Progenitor cell of endocrine pancreas (in vitro differentiated cells): ENCODE measurements around the gene GCGR. TPM values are rescaled to one million over a fixed set of nuclear protein-coding genes. Genes with fewer than 3 reads are reported as not detected.

Experiments
- DNase-seq: peaks from one replicate; pipeline ENCODE4 v3.0.0; 2021; ENCODE audit warnings: low spot score; ENCODE audit not compliant: unreplicated experiment
- H3K27ac Mint-ChIP-seq: 2 replicates; pipeline ENCODE4 v1.8.0; 2021; ENCODE audit warnings: mild to moderate bottlenecking, moderate library complexity, mixed read lengths
- H3K27me3 Mint-ChIP-seq: 2 replicates; pipeline ENCODE4 v1.8.0; 2021; ENCODE audit warnings: mixed read lengths
- H3K36me3 Mint-ChIP-seq: 2 replicates; pipeline ENCODE4 v1.8.0; 2022; ENCODE audit warnings: mixed read lengths; ENCODE audit not compliant: insufficient read depth
- H3K4me1 Mint-ChIP-seq: 2 replicates; pipeline ENCODE4 v1.8.0; 2021; ENCODE audit warnings: low read depth, mixed read lengths
- H3K4me3 Mint-ChIP-seq: 2 replicates; pipeline ENCODE4 v1.8.0; 2021; ENCODE audit warnings: low read depth, mild to moderate bottlenecking, moderate library complexity, mixed read lengths
- H3K9me3 Mint-ChIP-seq: 2 replicates; pipeline ENCODE4 v1.8.0; 2021; ENCODE audit warnings: low read depth, mixed read lengths
- CTCF ChIP-seq: fragments of 200-600 bp; sonication (generic); IDR thresholded peaks from one replicate; pipeline ENCODE4 v1.5.0; 2021; ENCODE audit warnings: antibody characterized with exemption, mild to moderate bottlenecking; ENCODE audit not compliant: unreplicated experiment
- total RNA-seq: library from RNA; stranded (reverse); gene quantifications from 2 replicates; pipeline ENCODE4 v1.2.1, GENCODE V29; 2021

GCGR gene
- total RNA-seq, 1 donor from 2014 or later = 2.2 TPM

DNA sequence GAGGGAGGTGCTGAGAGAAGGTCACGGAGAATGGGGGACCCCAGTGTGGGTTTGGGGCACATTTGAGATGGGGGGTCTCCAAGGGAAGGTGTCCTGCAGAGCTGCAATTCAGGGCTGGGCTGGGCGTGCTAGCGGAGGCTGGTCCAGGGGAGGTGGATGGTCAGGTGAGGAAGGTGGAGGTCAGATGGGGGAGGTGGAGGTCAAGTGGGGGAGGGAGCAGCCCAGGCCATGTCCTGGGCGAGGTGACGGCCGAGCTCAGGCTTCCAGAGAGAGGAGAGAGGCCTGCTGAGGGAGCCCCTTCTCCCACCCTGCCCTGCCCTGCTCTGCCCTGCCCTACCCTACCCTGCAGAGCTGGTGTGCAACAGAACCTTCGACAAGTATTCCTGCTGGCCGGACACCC, 6.5 kb downstream of the GCGR start:
- H3K27me3 Mint-ChIP-seq = peaks cover 29% of the 10 kb centered on the region
- no peaks in the 10 kb centered on the region for H3K9me3 Mint-ChIP-seq
- no peak overlapping the region for H3K27ac Mint-ChIP-seq
- TF ChIP-seq CTCF = no peak
- no peaks in the 10 kb centered on the region for H3K36me3 Mint-ChIP-seq
- no peak overlapping the region for H3K4me3 Mint-ChIP-seq
- H3K4me1 Mint-ChIP-seq = peaks cover 3% of the 10 kb centered on the region
- DNase-seq = no peak

DNA sequence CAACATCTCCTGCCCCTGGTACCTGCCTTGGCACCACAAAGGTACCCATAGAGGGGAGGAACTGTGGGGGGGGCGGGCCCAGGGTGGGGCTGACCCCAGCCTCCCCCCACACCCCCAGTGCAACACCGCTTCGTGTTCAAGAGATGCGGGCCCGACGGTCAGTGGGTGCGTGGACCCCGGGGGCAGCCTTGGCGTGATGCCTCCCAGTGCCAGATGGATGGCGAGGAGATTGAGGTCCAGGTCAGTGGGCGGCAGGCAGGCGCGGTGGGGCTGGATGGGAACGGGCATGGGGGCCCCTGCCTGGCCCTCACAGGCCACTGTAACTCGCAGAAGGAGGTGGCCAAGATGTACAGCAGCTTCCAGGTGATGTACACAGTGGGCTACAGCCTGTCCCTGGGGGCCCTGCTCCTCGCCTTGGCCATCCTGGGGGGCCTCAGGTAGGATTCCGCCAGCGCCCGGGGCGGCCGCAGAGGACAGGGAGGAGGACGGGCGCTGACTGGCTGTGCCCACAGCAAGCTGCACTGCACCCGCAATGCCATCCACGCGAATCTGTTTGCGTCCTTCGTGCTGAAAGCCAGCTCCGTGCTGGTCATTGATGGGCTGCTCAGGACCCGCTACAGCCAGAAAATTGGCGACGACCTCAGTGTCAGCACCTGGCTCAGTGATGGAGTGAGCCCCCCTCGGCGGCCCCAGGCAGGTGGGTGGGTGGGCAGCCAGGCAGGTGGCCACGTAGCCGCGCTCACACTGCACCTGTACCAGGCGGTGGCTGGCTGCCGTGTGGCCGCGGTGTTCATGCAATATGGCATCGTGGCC, 7.1 kb downstream of the GCGR start:
- no peaks in the 10 kb centered on the region for H3K36me3 Mint-ChIP-seq
- TF ChIP-seq CTCF = no peak
- no peaks in the 10 kb centered on the region for H3K9me3 Mint-ChIP-seq
- no peak overlapping the region for H3K4me3 Mint-ChIP-seq
- no peak overlapping the region for H3K27ac Mint-ChIP-seq
- H3K4me1 Mint-ChIP-seq = peaks cover 6% of the 10 kb centered on the region
- no peak for DNase-seq
- peaks cover 27% of the 10 kb centered on the region for H3K27me3 Mint-ChIP-seq

DNA sequence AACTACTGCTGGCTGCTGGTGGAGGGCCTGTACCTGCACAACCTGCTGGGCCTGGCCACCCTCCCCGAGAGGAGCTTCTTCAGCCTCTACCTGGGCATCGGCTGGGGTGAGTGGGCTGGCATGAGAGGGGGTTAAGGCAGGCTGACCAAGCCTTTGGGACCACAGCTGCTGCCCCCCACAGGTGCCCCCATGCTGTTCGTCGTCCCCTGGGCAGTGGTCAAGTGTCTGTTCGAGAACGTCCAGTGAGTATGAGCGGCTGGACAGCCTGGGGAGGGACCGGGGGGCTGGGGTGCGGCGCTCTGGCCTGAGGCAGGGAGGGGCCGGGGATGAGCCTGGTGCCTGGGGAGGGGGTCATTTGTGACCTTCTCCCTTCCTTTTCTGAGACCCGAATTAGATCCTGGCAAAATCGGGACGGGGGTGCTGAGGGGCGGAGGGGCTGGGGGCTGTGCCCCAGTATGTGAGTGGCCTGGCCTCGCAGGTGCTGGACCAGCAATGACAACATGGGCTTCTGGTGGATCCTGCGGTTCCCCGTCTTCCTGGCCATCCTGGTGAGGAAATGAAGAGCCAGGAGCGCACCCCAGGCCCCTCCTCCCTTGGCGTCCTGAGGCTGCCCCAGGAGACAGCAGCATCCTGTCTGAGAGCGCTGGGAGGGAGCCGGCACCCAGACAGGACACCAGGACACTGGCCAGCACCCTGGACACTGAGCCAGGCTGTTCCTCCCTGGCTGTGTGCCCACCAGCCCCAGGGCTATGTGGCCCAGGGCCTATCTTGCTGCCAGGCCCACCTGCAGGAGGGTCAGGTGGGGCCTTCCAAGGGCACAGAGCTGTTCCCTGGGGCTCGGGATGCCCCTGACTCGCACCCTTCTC, 8.0 kb downstream of the GCGR start:
- peaks cover 10% of the 10 kb centered on the region for H3K4me1 Mint-ChIP-seq
- H3K27me3 Mint-ChIP-seq = peaks cover 28% of the 10 kb centered on the region
- H3K27ac Mint-ChIP-seq = peak overlapping the region; percentile 5
- no peaks in the 10 kb centered on the region for H3K9me3 Mint-ChIP-seq
- DNase-seq = no peak
- no peak overlapping the region for H3K4me3 Mint-ChIP-seq
- no peak for TF ChIP-seq CTCF
- no peaks in the 10 kb centered on the region for H3K36me3 Mint-ChIP-seq

DNA sequence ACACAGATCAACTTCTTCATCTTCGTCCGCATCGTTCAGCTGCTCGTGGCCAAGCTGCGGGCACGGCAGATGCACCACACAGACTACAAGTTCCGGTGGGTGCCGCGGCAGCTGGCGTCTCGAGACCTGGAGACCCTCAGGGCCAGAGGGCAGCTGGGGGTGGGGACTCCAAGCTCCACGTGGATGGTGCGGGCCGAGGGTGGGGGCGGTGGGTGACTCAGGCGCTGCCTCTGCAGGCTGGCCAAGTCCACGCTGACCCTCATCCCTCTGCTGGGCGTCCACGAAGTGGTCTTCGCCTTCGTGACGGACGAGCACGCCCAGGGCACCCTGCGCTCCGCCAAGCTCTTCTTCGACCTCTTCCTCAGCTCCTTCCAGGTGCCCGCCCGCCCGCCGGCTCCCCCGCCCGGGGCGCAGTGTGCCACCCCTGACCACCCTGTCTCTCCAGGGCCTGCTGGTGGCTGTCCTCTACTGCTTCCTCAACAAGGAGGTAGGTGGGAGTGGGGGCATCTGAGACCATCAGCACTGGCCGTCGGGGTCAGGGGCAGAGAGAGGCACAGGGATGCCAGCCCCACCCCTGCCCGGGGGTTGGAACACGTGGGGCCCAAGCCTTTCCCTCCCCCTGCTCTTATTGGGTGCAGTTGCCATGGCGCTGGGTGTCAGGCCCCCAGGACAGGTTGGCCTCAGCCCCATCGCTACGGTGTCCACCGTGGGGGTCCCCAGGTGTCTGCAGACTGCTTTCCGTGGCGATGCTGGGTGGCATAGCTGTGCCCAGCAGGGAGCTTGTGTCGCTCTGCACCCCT, 8.8 kb downstream of the GCGR start:
- Mint-ChIP-seq H3K36me3 (no peaks in the 10 kb centered on the region), H3K4me1 (peaks cover 13% of the 10 kb centered on the region), H3K27ac (peak overlapping the region; percentile 5), H3K4me3 (no peak overlapping the region), H3K27me3 (peaks cover 25% of the 10 kb centered on the region), H3K9me3 (no peaks in the 10 kb centered on the region)
- DNase-seq = no peak
- TF ChIP-seq CTCF = no peak

DNA sequence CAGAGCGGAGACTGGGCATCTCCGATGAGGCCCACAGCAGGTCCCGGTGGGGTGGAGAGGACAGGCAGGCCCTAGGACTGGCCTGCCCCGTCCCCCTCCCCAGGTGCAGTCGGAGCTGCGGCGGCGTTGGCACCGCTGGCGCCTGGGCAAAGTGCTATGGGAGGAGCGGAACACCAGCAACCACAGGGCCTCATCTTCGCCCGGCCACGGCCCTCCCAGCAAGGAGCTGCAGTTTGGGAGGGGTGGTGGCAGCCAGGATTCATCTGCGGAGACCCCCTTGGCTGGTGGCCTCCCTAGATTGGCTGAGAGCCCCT, 9.4 kb downstream of the GCGR start:
- Mint-ChIP-seq H3K4me1 (peaks cover 14% of the 10 kb centered on the region), H3K36me3 (no peaks in the 10 kb centered on the region), H3K9me3 (no peaks in the 10 kb centered on the region), H3K27ac (no peak overlapping the region), H3K4me3 (no peak overlapping the region), H3K27me3 (peaks cover 25% of the 10 kb centered on the region)
- no peak for DNase-seq
- no peak for TF ChIP-seq CTCF
